IPS DF 4.7 (cell line): ENCODE measurements around the gene ZNF416.

ENCODE experiments used
- DNase-seq: peaks from one replicate; pipeline ENCODE4 v3.0.0-alpha.2; 2013; ENCODE audit warnings: low spot score; ENCODE audit errors: extremely low read depth

Gene ZNF416

GRCh38 chr19:57559404-57560025 is 19.2 kb downstream of the ZNF416 start, which contains the start of gene ZNF550:
ZNF550 (minus strand) TSS chr19:57559863; CDS start chr19:57559682, 181 bp downstream.
- no peak for DNase-seq

- DNase-seq: no peak
Observed at GRCh38 chr19:57559008-57559403, 19.7 kb downstream of the ZNF416 start.

GRCh38 chr19:57558525-57558924 is 20.2 kb downstream of the ZNF416 start:
- no peak for DNase-seq

GRCh38 chr19:57557659-57558058 is 21.1 kb downstream of the ZNF416 start:
- DNase-seq: no peak

GRCh38 chr19:57552432-57552831 is 26.3 kb downstream of the ZNF416 start:
- DNase-seq: no peak

GRCh38 chr19:57546513-57546912 is 32.2 kb downstream of the ZNF416 start:
- no peak for DNase-seq

GRCh38 chr19:57537953-57538547 is 40.7 kb downstream of the ZNF416 start:
- DNase-seq: no peak

- peak; percentile 87 for DNase-seq
Observed at GRCh38 chr19:57527136-57527881, 51.4 kb downstream of the ZNF416 start, which contains the start of gene ZNF549. ZNF549 (plus strand) TSS chr19:57527356; CDS start chr19:57527574, 218 bp downstream.
